ENCODE data around the gene ZNF232.

DNA sequence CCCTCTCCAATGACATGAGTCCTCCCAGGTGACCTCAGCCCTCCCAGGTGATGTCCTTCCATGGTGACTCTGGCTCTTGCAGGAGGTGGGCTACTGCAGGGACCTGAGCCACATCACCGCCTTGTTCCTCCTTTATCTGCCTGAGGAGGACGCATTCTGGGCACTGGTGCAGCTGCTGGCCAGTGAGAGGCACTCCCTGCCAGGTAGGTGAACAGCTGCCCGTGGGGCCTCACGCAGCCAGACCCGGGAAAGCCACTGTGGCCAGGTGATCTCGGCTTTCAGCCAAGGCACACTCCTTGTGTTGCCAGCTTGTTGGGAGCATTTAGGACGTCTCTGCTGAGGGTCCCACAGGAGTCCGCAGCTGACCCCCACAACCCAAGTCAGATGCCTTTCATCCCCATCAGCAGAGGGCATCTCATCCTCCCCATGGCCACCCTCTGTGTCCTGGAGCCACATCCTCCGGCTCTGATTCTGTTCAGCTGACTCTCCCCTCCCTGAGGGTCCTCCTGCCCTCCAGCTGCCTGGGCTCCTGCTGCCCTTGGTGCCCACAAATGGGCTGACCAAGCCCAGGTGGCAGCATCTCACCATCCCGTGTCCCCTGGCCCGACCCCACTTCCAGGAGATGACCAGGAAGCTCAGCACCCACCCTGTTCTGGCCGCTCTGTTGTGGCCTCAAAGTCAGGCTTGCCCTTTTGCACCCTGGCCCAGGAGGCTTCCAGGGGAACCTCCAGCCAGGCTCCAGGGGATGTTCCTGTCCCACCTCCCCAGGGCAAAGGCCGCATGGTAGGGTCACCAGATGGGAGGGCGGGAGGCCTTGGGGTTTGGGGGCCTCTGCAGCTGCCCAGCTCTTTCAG, 24.3 kb upstream of the ZNF232 start:
- TF ChIP-seq CTCF (IDR thresholded peaks at IDR 0.05; ENCODE audit: poor library complexity, severe bottlenecking) (no peak), EZH2 (IDR thresholded peaks at IDR 0.05; ENCODE audit: borderline replicate concordance, insufficient read depth, low read length, poor library complexity, severe bottlenecking) (no peak), TAF1 (IDR thresholded peaks at IDR 0.05; ENCODE audit: low read depth) (no peak), REST (IDR thresholded peaks at IDR 0.05; ENCODE audit: borderline replicate concordance) (no peak), EP300 (conservative IDR thresholded peaks at IDR 0.05; ENCODE audit: poor library complexity, severe bottlenecking) (no peak), POLR2AphosphoS5 (IDR thresholded peaks at IDR 0.05) (no peak), RAD21 (conservative IDR thresholded peaks at IDR 0.05) (no peak), MXI1 (conservative IDR thresholded peaks at IDR 0.05; ENCODE audit: poor library complexity, severe bottlenecking) (no peak)

All from neural cell (in vitro differentiated cells).